ENCODE data around the gene CELSR1. TPM values are rescaled to one million over a fixed set of nuclear protein-coding genes. Genes with fewer than 3 reads are reported as not detected.

CELSR1 gene
- total RNA-seq, 1 experiment from 2014 or later, result 22.6 TPM

DNA sequence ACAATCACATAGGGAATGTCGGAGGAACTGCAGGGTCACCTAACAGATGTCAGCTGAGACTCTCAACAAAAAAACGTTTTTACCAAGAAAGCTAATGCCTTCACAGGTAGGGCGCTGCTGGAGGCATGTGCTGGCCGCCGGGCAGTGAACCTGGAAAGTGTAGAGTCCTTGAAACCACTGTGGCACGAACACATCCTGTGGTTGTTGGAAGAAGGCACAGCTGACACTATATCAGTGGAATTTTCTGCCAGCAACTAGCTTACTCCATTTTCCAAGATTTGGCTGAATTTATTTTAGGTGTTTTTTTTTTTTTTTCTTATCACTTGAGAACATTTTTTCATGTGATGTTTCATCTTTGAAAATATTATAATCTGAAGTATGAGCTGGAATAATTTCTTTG lies 187.7 kb downstream of the CELSR1 start:
- no peak overlapping the region for H4K8ac ChIP-seq (replicated peaks; ENCODE audit: insufficient read length, low read depth, low read length)
- no peaks in the 10 kb centered on the region for H3K9me3 Mint-ChIP-seq
- TF ChIP-seq, protein P1, sequence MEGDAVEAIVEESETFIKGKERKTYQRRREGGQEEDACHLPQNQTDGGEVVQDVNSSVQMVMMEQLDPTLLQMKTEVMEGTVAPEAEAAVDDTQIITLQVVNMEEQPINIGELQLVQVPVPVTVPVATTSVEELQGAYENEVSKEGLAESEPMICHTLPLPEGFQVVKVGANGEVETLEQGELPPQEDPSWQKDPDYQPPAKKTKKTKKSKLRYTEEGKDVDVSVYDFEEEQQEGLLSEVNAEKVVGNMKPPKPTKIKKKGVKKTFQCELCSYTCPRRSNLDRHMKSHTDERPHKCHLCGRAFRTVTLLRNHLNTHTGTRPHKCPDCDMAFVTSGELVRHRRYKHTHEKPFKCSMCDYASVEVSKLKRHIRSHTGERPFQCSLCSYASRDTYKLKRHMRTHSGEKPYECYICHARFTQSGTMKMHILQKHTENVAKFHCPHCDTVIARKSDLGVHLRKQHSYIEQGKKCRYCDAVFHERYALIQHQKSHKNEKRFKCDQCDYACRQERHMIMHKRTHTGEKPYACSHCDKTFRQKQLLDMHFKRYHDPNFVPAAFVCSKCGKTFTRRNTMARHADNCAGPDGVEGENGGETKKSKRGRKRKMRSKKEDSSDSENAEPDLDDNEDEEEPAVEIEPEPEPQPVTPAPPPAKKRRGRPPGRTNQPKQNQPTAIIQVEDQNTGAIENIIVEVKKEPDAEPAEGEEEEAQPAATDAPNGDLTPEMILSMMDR (conservative IDR thresholded peaks at IDR 0.05), result no peak
- no peak overlapping the region for H4K5ac ChIP-seq (ENCODE audit: insufficient read length, low read depth, low read length)
- H2BK120ac ChIP-seq (ENCODE audit: low read depth, low read length, poor library complexity, severe bottlenecking), result no peak overlapping the region
- no peak overlapping the region for H2AK5ac ChIP-seq (ENCODE audit: insufficient read length, low read length)
- H2AFZ ChIP-seq (ENCODE audit: low read length), result no peak overlapping the region
- 0 out of 2 replicates have a peak, but pooled peaks cover 2% of the 10 kb centered on the region for H3K79me2 ChIP-seq (ENCODE audit: insufficient read depth, low read length)
- H3T11ph ChIP-seq (ENCODE audit: low read length), result no peak overlapping the region
- no peaks in the 10 kb centered on the region for H3K4me1 ChIP-seq (ENCODE audit: insufficient read depth, low read length)
- H2BK12ac ChIP-seq (ENCODE audit: insufficient read length, low read depth, low read length), result no peak overlapping the region
- no peak overlapping the region for H3K27ac ChIP-seq (ENCODE audit: insufficient read length, low read depth, low read length)
- no peaks in the 10 kb centered on the region for H3K23me2 ChIP-seq (ENCODE audit: insufficient read length, low read depth, low read length, poor library complexity, severe bottlenecking)
- no peak overlapping the region for H3K18ac ChIP-seq (ENCODE audit: insufficient read length, low read depth, low read length)
- H2BK15ac ChIP-seq (ENCODE audit: low read depth, low read length), result no peak overlapping the region
- no peaks in the 10 kb centered on the region for H3K27me3 ChIP-seq (ENCODE audit: insufficient read depth, low read length)
- H3K23ac ChIP-seq (ENCODE audit: insufficient read length, low read depth, low read length), result no peak overlapping the region
- no peak overlapping the region for H3K14ac ChIP-seq (ENCODE audit: insufficient read depth, low read length)
- no peak overlapping the region for H3K4me2 ChIP-seq (ENCODE audit: insufficient read depth, insufficient read length, low read length)
- no peak for DNase-seq
- no CpG with 5 or more reads among the region's 6 CpGs for WGBS (ENCODE audit: extremely low coverage, insufficient read length, low lambda C conversion rate)
- no peak overlapping the region for H3K4ac ChIP-seq (ENCODE audit: low read depth, low read length)
- H2BK20ac ChIP-seq (ENCODE audit: low read depth, low read length, poor library complexity, severe bottlenecking), result no peak overlapping the region
- H3K9ac ChIP-seq (ENCODE audit: extremely low read depth, insufficient read length, low read length), result no peak overlapping the region
- H3K27ac Mint-ChIP-seq, result no peak overlapping the region
- H4K91ac ChIP-seq (ENCODE audit: insufficient read length, low read depth, low read length), result no peak overlapping the region
- peaks cover 31 to 95% (median 81%) of the 10 kb centered on the region in 3 experiments; a peak in 6 of 7 replicates for H3K36me3 Mint-ChIP-seq (ENCODE audit: insufficient read depth in 1 of 3, low read depth in 3 of 3)
- no peaks in the 10 kb centered on the region for H3K79me1 ChIP-seq (ENCODE audit: insufficient read depth, low read depth, low read length, poor library complexity, severe bottlenecking)
- H3K9me3 ChIP-seq (ENCODE audit: control insufficient read depth, low read depth, low read length), result no peaks in the 10 kb centered on the region
- no peak overlapping the region for H3K4me3 Mint-ChIP-seq
- H3K4me1 Mint-ChIP-seq, result no peaks in the 10 kb centered on the region
- H2BK5ac ChIP-seq (ENCODE audit: insufficient read length, low read length), result no peak overlapping the region
- peaks cover 5% of the 10 kb centered on the region for H4K20me1 ChIP-seq (ENCODE audit: control insufficient read depth, insufficient read depth, insufficient read length)
- no peaks in the 10 kb centered on the region for H3K27me3 Mint-ChIP-seq (ENCODE audit: low read depth)
- H3K56ac ChIP-seq (ENCODE audit: insufficient read length, low read depth, low read length), result no peak overlapping the region

All from H9 (cell line).